Gastroesophageal sphincter (tissue), 3 donors: ENCODE data around the gene ZNRD2.

ENCODE experiments used
- CTCF ChIP-seq, 4 experiments: fragments of 200-600 bp in 2 of 4; fragments of 450-650 bp in 2 of 4; sonication (generic) in 1 of 4; IDR thresholded peaks; one replicate each; pipeline ENCODE4 v1.5.1; 2017 to 2019; ENCODE audit warnings: antibody characterized with exemption in 4 of 4, mild to moderate bottlenecking in 2 of 4, moderate library complexity in 2 of 4
- EP300 ChIP-seq: sonication (generic); formaldehyde crosslinking; IDR thresholded peaks from one replicate; pipeline ENCODE4 v1.6.1; 2017; ENCODE audit warnings: antibody characterized with exemption, mild to moderate bottlenecking
- POLR2A ChIP-seq, 2 donors: fragments of 450-650 bp; IDR thresholded peaks; one replicate each; pipeline ENCODE4 v1.6.1; 2017; ENCODE audit warnings: antibody characterized with exemption in 2 of 2, mild to moderate bottlenecking in 2 of 2, moderate library complexity in 1 of 2
- POLR2AphosphoS5 ChIP-seq: sonication (generic); formaldehyde crosslinking; IDR thresholded peaks from one replicate; pipeline ENCODE4 v1.6.1; 2017; ENCODE audit warnings: antibody characterized with exemption

GRCh38 chr11:65549096-65549495, 21.2 kb upstream of the ZNRD2 start:
- no peak for TF ChIP-seq CTCF (IDR thresholded peaks at IDR 0.05)
- no peak for TF ChIP-seq POLR2A (IDR thresholded peaks at IDR 0.05)
- no peak for TF ChIP-seq POLR2AphosphoS5
- no peak for TF ChIP-seq EP300
